Uterus (tissue), 4 donors: ENCODE measurements around the gene PRKD1. TPM values are rescaled to one million over a fixed set of nuclear protein-coding genes. Genes with fewer than 3 reads are reported as not detected.
"Not testable (repeated sequence)": the region's sequence is repeated elsewhere in the genome, so short reads cannot be mapped to it uniquely, and the experiment has no call there.

ENCODE experiments used
- DNase-seq, 2 donors: peaks; one replicate each; pipeline ENCODE4 v3.0.0-alpha.2; 2019 to 2020
- H3K27ac ChIP-seq, 2 donors: fragments of 200-600 bp; sonication (generic); 1 replicate in 1 of 2; 2 replicates in 1 of 2; pipeline ENCODE4 v1.5.1; 2016 to 2018
- H3K27me3 ChIP-seq, 2 donors: fragments of 200-600 bp; sonication (generic); one replicate each; pipeline ENCODE4 v1.5.1; 2018 to 2019; ENCODE audit warnings: control low read depth in 1 of 2
- H3K36me3 ChIP-seq, 2 donors: fragments of 200-600 bp; sonication (generic); one replicate each; pipeline ENCODE4 v1.5.1; 2019; ENCODE audit warnings: control low read depth in 1 of 2
- H3K4me1 ChIP-seq, 2 donors: fragments of 200-600 bp; sonication (generic); one replicate each; pipeline ENCODE4 v1.5.1; 2018 to 2019; ENCODE audit warnings: control low read depth in 1 of 2
- H3K4me3 ChIP-seq, 2 donors: fragments of 200-600 bp; sonication (generic); 1 replicate in 1 of 2; 2 replicates in 1 of 2; pipeline ENCODE4 v1.5.1; 2018 to 2019; ENCODE audit warnings: mild to moderate bottlenecking in 1 of 2
- H3K9me3 ChIP-seq, 2 donors: fragments of 200-600 bp; sonication (generic); one replicate each; pipeline ENCODE4 v1.5.1; 2019; ENCODE audit warnings: control low read depth in 1 of 2
- POLR2A ChIP-seq, 2 donors: fragments of 450-650 bp; IDR thresholded peaks; one replicate each; pipeline ENCODE4 v1.6.1; 2016; ENCODE audit warnings: antibody characterized with exemption in 2 of 2, mild to moderate bottlenecking in 1 of 2, moderate library complexity in 1 of 2
- intact Hi-C: fragments of 100-400 bp; cut with DNase I; formaldehyde crosslinking; loops from one replicate; pipeline ENCODE4 v1.15.1; 2023; ENCODE audit warnings: low total_unique reads
- total RNA-seq, 4 donors: library from RNA; depleted of rRNA in 3 of 4; stranded (reverse); fragments of >200 nt in 3 of 4; gene quantifications; one replicate each; pipeline versions ENCODE4 v1.1.0 to v1.2.4, GENCODE V29; 2014 to 2023
- TF ChIP-seq, protein P1 (sequence below), 4 experiments: fragments of 200-600 bp in 2 of 4; fragments of 450-650 bp in 2 of 4; sonication (generic) in 2 of 4; IDR thresholded peaks; one replicate each; pipeline ENCODE4 v1.5.1; 2016 to 2019; ENCODE audit warnings: antibody characterized with exemption in 4 of 4, mild to moderate bottlenecking in 2 of 4, moderate library complexity in 1 of 4
- donor health status: DM: yes; HTN: yes; CAD: no.

Gene PRKD1
- total RNA-seq, 4 donors from 2014 or later = 6.4 to 47.9 (median 31.5) TPM

GRCh38 chr14:29865299-29865698 is 62.3 kb downstream of the PRKD1 start:
- TF ChIP-seq, protein P1, sequence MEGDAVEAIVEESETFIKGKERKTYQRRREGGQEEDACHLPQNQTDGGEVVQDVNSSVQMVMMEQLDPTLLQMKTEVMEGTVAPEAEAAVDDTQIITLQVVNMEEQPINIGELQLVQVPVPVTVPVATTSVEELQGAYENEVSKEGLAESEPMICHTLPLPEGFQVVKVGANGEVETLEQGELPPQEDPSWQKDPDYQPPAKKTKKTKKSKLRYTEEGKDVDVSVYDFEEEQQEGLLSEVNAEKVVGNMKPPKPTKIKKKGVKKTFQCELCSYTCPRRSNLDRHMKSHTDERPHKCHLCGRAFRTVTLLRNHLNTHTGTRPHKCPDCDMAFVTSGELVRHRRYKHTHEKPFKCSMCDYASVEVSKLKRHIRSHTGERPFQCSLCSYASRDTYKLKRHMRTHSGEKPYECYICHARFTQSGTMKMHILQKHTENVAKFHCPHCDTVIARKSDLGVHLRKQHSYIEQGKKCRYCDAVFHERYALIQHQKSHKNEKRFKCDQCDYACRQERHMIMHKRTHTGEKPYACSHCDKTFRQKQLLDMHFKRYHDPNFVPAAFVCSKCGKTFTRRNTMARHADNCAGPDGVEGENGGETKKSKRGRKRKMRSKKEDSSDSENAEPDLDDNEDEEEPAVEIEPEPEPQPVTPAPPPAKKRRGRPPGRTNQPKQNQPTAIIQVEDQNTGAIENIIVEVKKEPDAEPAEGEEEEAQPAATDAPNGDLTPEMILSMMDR (IDR thresholded peaks at IDR 0.05) = no peak
- TF ChIP-seq POLR2A (IDR thresholded peaks at IDR 0.05) = no peak
- Histone ChIP-seq H3K4me1 (no peaks in the 10 kb centered on the region), H3K4me3 (no peak overlapping the region), H3K9me3 (no peaks in the 10 kb centered on the region), H3K27me3 (no peaks in the 10 kb centered on the region), H3K27ac (no peak overlapping the region), H3K36me3 (no peaks in the 10 kb centered on the region)
- intact Hi-C loops = no loop called here
- no peak for DNase-seq

DNA sequence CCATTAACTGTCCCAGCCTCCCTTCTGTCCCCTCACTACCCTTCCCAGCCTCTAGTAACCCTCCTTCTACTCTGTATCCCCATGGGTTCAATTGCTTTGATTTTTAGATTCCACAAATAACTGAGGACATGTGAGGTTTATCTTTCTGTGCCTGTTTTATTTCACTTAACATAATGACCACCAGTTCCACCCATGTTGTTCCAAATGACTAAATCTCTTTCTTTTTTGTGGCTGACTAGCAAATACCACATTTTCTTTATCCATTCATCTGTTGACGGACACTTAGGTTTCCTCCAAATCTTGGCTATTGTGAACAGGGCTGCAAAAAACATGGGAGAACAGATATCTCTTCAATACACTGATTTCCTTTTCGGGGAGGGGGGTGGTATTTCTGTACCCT is 65.7 kb downstream of the PRKD1 start:
- no peak for DNase-seq
- intact Hi-C loops = no loop called here
- no peaks in the 10 kb centered on the region for H3K36me3 ChIP-seq
- no peak overlapping the region for H3K27ac ChIP-seq
- TF ChIP-seq, protein P1 (IDR thresholded peaks at IDR 0.05) = no peak
- no peak for TF ChIP-seq POLR2A (IDR thresholded peaks at IDR 0.05)
- no peaks in the 10 kb centered on the region for H3K4me1 ChIP-seq
- no peak overlapping the region for H3K4me3 ChIP-seq
- H3K9me3 ChIP-seq = no peaks in the 10 kb centered on the region
- no peaks in the 10 kb centered on the region for H3K27me3 ChIP-seq

DNA sequence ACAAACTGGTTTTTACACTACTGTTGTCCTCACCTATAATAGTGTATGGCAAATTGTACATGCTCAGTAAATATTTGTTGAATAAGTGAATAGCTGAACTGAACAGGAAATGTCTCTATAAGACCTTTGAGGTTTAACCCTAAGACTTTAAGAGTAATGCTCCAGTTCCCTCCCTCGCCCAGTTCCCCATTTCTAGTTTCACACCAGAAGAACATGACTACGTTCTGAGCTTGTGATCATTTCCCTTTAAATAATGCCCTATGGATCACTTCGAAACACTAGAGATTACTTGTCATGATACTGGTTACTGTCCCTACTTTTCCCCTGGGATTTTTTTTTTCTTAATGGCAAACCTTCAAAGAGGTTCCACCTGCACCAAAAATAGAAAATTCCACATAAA is 69.3 kb downstream of the PRKD1 start:
- Histone ChIP-seq H3K4me3 (no peak overlapping the region), H3K27me3 (no peaks in the 10 kb centered on the region), H3K9me3 (no peaks in the 10 kb centered on the region), H3K36me3 (no peaks in the 10 kb centered on the region), H3K4me1 (no peaks in the 10 kb centered on the region), H3K27ac (no peak overlapping the region)
- intact Hi-C loops = no loop called here
- no peak for TF ChIP-seq POLR2A (IDR thresholded peaks at IDR 0.05)
- TF ChIP-seq, protein P1 (IDR thresholded peaks at IDR 0.05) = no peak
- no peak for DNase-seq

GRCh38 chr14:29857551-29857950 is 70.1 kb downstream of the PRKD1 start:
- no peaks in the 10 kb centered on the region for H3K36me3 ChIP-seq
- no peaks in the 10 kb centered on the region for H3K9me3 ChIP-seq
- H3K27ac ChIP-seq = no peak overlapping the region
- H3K4me1 ChIP-seq = no peaks in the 10 kb centered on the region
- intact Hi-C loops = no loop called here
- no peak for DNase-seq
- no peak for TF ChIP-seq POLR2A (IDR thresholded peaks at IDR 0.05)
- TF ChIP-seq, protein P1 (IDR thresholded peaks at IDR 0.05) = no peak
- no peak overlapping the region for H3K4me3 ChIP-seq
- no peaks in the 10 kb centered on the region for H3K27me3 ChIP-seq

- Histone ChIP-seq H3K9me3 (no peaks in the 10 kb centered on the region), H3K27ac (no peak overlapping the region), H3K27me3 (no peaks in the 10 kb centered on the region), H3K4me3 (no peak overlapping the region), H3K4me1 (no peaks in the 10 kb centered on the region), H3K36me3 (no peaks in the 10 kb centered on the region)
- intact Hi-C loops = no loop called here
- TF ChIP-seq, protein P1 (IDR thresholded peaks at IDR 0.05) = no peak
- no peak for TF ChIP-seq POLR2A (IDR thresholded peaks at IDR 0.05)
- DNase-seq = no peak
Measured at GRCh38 chr14:29856516-29856915, 71.1 kb downstream of the PRKD1 start.

- DNase-seq, intact Hi-C loops, H3K9me3 ChIP-seq, H3K27me3 ChIP-seq, H3K4me1 ChIP-seq, H3K27ac ChIP-seq, H3K4me3 ChIP-seq, H3K36me3 ChIP-seq: not testable (repeated sequence)
Measured at GRCh38 chr14:29853691-29854090, 74.0 kb downstream of the PRKD1 start.
